CD14-positive monocyte (primary cell): ENCODE data around the gene DYNLRB2. TPM values are rescaled to one million over a fixed set of nuclear protein-coding genes. Genes with fewer than 3 reads are reported as not detected.

Source experiments
- DNase-seq, 3 donors: peaks; one replicate each; pipeline ENCODE4 v3.0.0-alpha.2; 2011 to 2022
- H2AFZ ChIP-seq: 2 replicates; pipeline ENCODE4 v1.6.0; 2012; ENCODE audit warnings: mild to moderate bottlenecking, low read depth, low read length, inconsistent platforms; ENCODE audit not compliant: insufficient read depth, poor library complexity, severe bottlenecking
- H3K27ac ChIP-seq, 2 donors: 1 replicate in 1 of 2; 2 replicates in 1 of 2; pipeline ENCODE4 v1.5.1; 2012 to 2013; ENCODE audit warnings: low read length in 2 of 2, control low read depth in 1 of 2, inconsistent platforms in 1 of 2, low read depth in 1 of 2, mild to moderate bottlenecking in 1 of 2
- H3K27me3 ChIP-seq, 2 donors: one replicate each; pipeline versions ENCODE4 v1.6.0 to v1.6.1; 2011 to 2013; ENCODE audit warnings: low read length in 2 of 2; ENCODE audit not compliant: control insufficient read depth in 2 of 2, insufficient read depth in 2 of 2
- H3K36me3 ChIP-seq, 2 donors: replicated peaks in 1 of 2; 1 replicate in 1 of 2; 2 replicates in 1 of 2; pipeline versions ENCODE4 v1.5.1 to v1.6.1; 2012 to 2013; ENCODE audit warnings: low read length in 2 of 2, control low read depth in 1 of 2, inconsistent platforms in 1 of 2, mild to moderate bottlenecking in 1 of 2; ENCODE audit not compliant: insufficient read depth in 2 of 2, control insufficient read depth in 1 of 2
- H3K4me1 ChIP-seq, 2 donors: 1 replicate in 1 of 2; 2 replicates in 1 of 2; pipeline versions ENCODE4 v1.5.1 to v1.6.1; 2012 to 2013; ENCODE audit warnings: low read length in 2 of 2, control low read depth in 1 of 2, inconsistent platforms in 1 of 2, mild to moderate bottlenecking in 1 of 2, moderate library complexity in 1 of 2; ENCODE audit not compliant: insufficient read depth in 2 of 2, control insufficient read depth in 1 of 2
- H3K4me2 ChIP-seq: replicated peaks from 2 replicates; pipeline ENCODE3; 2012; ENCODE audit warnings: low read length, moderate library complexity, mild to moderate bottlenecking; ENCODE audit not compliant: poor library complexity, severe bottlenecking; ENCODE audit errors: extremely low read depth
- H3K4me3 ChIP-seq, 3 experiments: fragments of 200-600 bp in 1 of 3; sonication (generic) in 1 of 3; replicated peaks in 1 of 3; 1 replicate in 2 of 3; 2 replicates in 1 of 3; pipeline ENCODE4 v1.5.1; 2011 to 2013; ENCODE audit warnings: low read length in 3 of 3, mild to moderate bottlenecking in 3 of 3, control low read depth in 2 of 3, low read depth in 2 of 3, inconsistent platforms in 1 of 3, moderate library complexity in 1 of 3
- H3K79me2 ChIP-seq: 2 replicates; pipeline ENCODE4 v1.6.0; 2012; ENCODE audit warnings: mild to moderate bottlenecking, control low read depth, inconsistent platforms, low read length, moderate library complexity; ENCODE audit not compliant: insufficient read depth
- H3K9ac ChIP-seq: 2 replicates; pipeline ENCODE4 v1.6.0; 2017; ENCODE audit warnings: low read length, mild to moderate bottlenecking; ENCODE audit not compliant: insufficient read depth, poor library complexity, severe bottlenecking
- H3K9me3 ChIP-seq, 2 donors: replicated peaks in 1 of 2; 1 replicate in 1 of 2; 2 replicates in 1 of 2; pipeline versions ENCODE4 v1.5.1 to v1.6.1; 2012 to 2013; ENCODE audit warnings: low read length in 2 of 2, control low read depth in 1 of 2; ENCODE audit not compliant: control insufficient read depth in 1 of 2, insufficient read depth in 1 of 2
- H4K20me1 ChIP-seq: 2 replicates; pipeline ENCODE4 v1.6.0; 2012; ENCODE audit warnings: mild to moderate bottlenecking, low read length, control low read depth, moderate library complexity; ENCODE audit not compliant: insufficient read depth
- H3K27ac Mint-ChIP-seq, 7 donors: one replicate each; pipeline ENCODE4 v1.8.0; 2020; ENCODE audit warnings: mild to moderate bottlenecking in 7 of 7, mixed read lengths in 7 of 7, moderate library complexity in 6 of 7, inconsistent platforms in 2 of 7
- H3K27me3 Mint-ChIP-seq, 3 donors: one replicate each; pipeline ENCODE4 v1.8.0; 2021 to 2022; ENCODE audit warnings: low read depth in 3 of 3, mild to moderate bottlenecking in 3 of 3, mixed read lengths in 3 of 3, moderate library complexity in 3 of 3, inconsistent platforms in 1 of 3
- H3K36me3 Mint-ChIP-seq, 2 donors: one replicate each; pipeline ENCODE4 v1.8.0; 2020; ENCODE audit warnings: mixed read lengths in 2 of 2, inconsistent platforms in 1 of 2, mild to moderate bottlenecking in 1 of 2
- H3K4me1 Mint-ChIP-seq: one replicate; pipeline ENCODE4 v1.8.0; 2020; ENCODE audit warnings: mild to moderate bottlenecking, mixed read lengths
- H3K4me3 Mint-ChIP-seq, 2 donors: one replicate each; pipeline ENCODE4 v1.8.0; 2020; ENCODE audit warnings: mild to moderate bottlenecking in 2 of 2, mixed read lengths in 2 of 2, moderate library complexity in 1 of 2
- H3K9me3 Mint-ChIP-seq, 7 donors: one replicate each; pipeline ENCODE4 v1.8.0; 2020 to 2022; ENCODE audit warnings: mixed read lengths in 7 of 7, mild to moderate bottlenecking in 6 of 7, moderate library complexity in 6 of 7, inconsistent platforms in 2 of 7
- CTCF ChIP-seq: fragments of 200-600 bp; IDR thresholded peaks from one replicate; pipeline ENCODE4 v1.8.0; 2022; ENCODE audit warnings: antibody characterized with exemption, mild to moderate bottlenecking
- WGBS: methylation state at CpG from one replicate; pipeline ENCODE4 v1.1.5; 2013; ENCODE audit warnings: missing lambda C conversion rate; ENCODE audit not compliant: insufficient coverage; 5-methylcytosine and 5-hydroxymethylcytosine counted together
- intact Hi-C, 2 donors: fragments of 100-400 bp; cut with micrococcal nuclease; formaldehyde crosslinking; loops; one replicate each; pipeline versions ENCODE4 v1.15.0 to v1.15.1; 2023
- polyA plus RNA-seq, 3 donors: library from polyadenylated mRNA; depleted of rRNA in 1 of 3; unstranded in 2 of 3; stranded (reverse) in 1 of 3; fragments of 300-500 nt in 2 of 3; fragments of >200 nt in 1 of 3; fragmentation: Illumina TruSeq in 2 of 3; gene quantifications; 1 replicate in 2 of 3; 2 replicates in 1 of 3; pipeline ENCODE4 v1.2.3, GENCODE V29; 2012 to 2021

The DYNLRB2 gene
- polyA plus RNA-seq, 3 donors, result not detected

- no CpG with 5 or more reads among the region's 2 CpGs for WGBS
- no peak for DNase-seq
- Histone ChIP-seq H4K20me1 (no peaks in the 10 kb centered on the region), H3K27ac (no peak overlapping the region), H3K4me2 (no peak overlapping the region), H3K36me3 (no peaks in the 10 kb centered on the region), H3K9me3 (no peaks in the 10 kb centered on the region), H2AFZ (no peak overlapping the region), H3K27me3 (peaks cover 0 to 4% of the 10 kb centered on the region in 2 donors), H3K79me2 (no peaks in the 10 kb centered on the region), H3K4me3 (no peak overlapping the region), H3K9ac (no peak overlapping the region), H3K4me1 (peaks cover 11 to 12% of the 10 kb centered on the region in 2 donors)
- peaks cover 0 to 4% (median 0%) of the 10 kb centered on the region in 7 donors for H3K9me3 Mint-ChIP-seq
- H3K4me3 Mint-ChIP-seq, result no peak overlapping the region
- H3K27me3 Mint-ChIP-seq, result peaks cover 3 to 9% (median 7%) of the 10 kb centered on the region in 3 donors
- no peaks in the 10 kb centered on the region for H3K36me3 Mint-ChIP-seq
- intact Hi-C loops, result loop anchor here in 1 of 2 donors (10.0 kb wide), 2 partner anchors 132 to 462 kb away; partner anchors contain the start of genes CENPN and CMC2
- no peak for TF ChIP-seq CTCF
- H3K27ac Mint-ChIP-seq, result no peak overlapping the region
- H3K4me1 Mint-ChIP-seq, result peaks cover 15% of the 10 kb centered on the region
These were observed 2.4 kb downstream of the DYNLRB2 start for GRCh38 chr16:80543162-80543561.

DNA sequence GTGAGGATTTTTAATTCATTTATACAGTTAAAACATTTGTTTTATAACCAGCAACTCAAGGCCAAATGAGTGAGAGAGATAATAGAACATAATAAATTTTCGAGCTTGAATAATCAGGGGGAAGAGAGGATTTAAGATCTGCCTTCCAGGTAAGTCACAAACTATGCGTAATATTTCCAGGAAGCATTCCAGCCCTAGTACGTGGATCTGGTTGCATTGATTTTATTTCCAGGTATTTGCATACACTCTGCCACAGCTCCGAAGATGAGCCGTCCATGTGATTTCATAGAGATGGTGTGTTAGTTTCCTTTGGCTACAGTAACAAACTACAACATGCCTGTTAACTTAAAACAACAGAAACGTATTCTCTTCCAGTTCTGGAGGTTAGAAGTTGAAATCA is 3.5 kb downstream of the DYNLRB2 start:
- no peak overlapping the region for H3K4me3 Mint-ChIP-seq
- DNase-seq, result no peak
- H3K4me1 Mint-ChIP-seq, result peaks cover 15% of the 10 kb centered on the region
- Histone ChIP-seq H3K79me2 (no peaks in the 10 kb centered on the region), H2AFZ (no peak overlapping the region), H3K27me3 (peaks cover 0 to 4% of the 10 kb centered on the region in 2 donors), H3K9ac (no peak overlapping the region), H3K4me3 (no peak overlapping the region), H3K27ac (no peak overlapping the region), H3K4me1 (peaks cover 11 to 12% of the 10 kb centered on the region in 2 donors), H4K20me1 (no peaks in the 10 kb centered on the region), H3K9me3 (no peaks in the 10 kb centered on the region), H3K36me3 (no peaks in the 10 kb centered on the region), H3K4me2 (no peak overlapping the region)
- H3K36me3 Mint-ChIP-seq, result no peaks in the 10 kb centered on the region
- no CpG with 5 or more reads among the region's 6 CpGs for WGBS
- intact Hi-C loops, result loop anchor here in 1 of 2 donors (10.0 kb wide), 2 partner anchors 130 to 460 kb away; partner anchors contain the start of genes CENPN and CMC2
- no peak for TF ChIP-seq CTCF
- no peak overlapping the region for H3K27ac Mint-ChIP-seq
- H3K27me3 Mint-ChIP-seq, result peaks cover 1 to 5% (median 3%) of the 10 kb centered on the region in 3 donors
- peaks cover 0 to 4% (median 0%) of the 10 kb centered on the region in 7 donors for H3K9me3 Mint-ChIP-seq
